DOHH2 (cell line): ENCODE measurements around the gene MFSD1.

Experiments used
- H3F3A ChIP-seq: fragments of 200-600 bp; sonication (generic), shearing (Covaris generic); 2 replicates; pipeline ENCODE4 v1.6.0; 2016; ENCODE audit warnings: antibody characterized with exemption, mild to moderate bottlenecking; ENCODE audit not compliant: control insufficient read depth, insufficient read depth
- H3K27ac ChIP-seq: fragments of 200-600 bp; sonication (generic); 2 replicates; pipeline ENCODE4 v1.5.1; 2014; ENCODE audit warnings: low read depth, mild to moderate bottlenecking, low read length, moderate library complexity
- H3K27me3 ChIP-seq: fragments of 200-600 bp; sonication (generic); 2 replicates; pipeline ENCODE4 v1.6.1; 2014; ENCODE audit warnings: mild to moderate bottlenecking, low read length, mixed read lengths; ENCODE audit not compliant: control insufficient read depth
- H3K36me3 ChIP-seq: fragments of 200-600 bp; sonication (generic); 2 replicates; pipeline ENCODE4 v1.6.1; 2014; ENCODE audit warnings: mild to moderate bottlenecking, low read length, moderate library complexity, mixed read lengths; ENCODE audit not compliant: control insufficient read depth
- H3K4me1 ChIP-seq: fragments of 200-600 bp; sonication (generic); 2 replicates; pipeline ENCODE4 v1.6.1; 2014; ENCODE audit warnings: mild to moderate bottlenecking, low read length, mixed read lengths; ENCODE audit not compliant: control insufficient read depth
- H3K4me2 ChIP-seq: fragments of 200-600 bp; sonication (generic); 2 replicates; pipeline ENCODE4 v1.6.0; 2014; ENCODE audit warnings: mild to moderate bottlenecking, low read length, moderate library complexity
- H3K4me3 ChIP-seq: fragments of 200-600 bp; sonication (generic); 2 replicates; pipeline ENCODE4 v1.5.1; 2014; ENCODE audit warnings: mild to moderate bottlenecking, low read length, mixed read lengths
- H3K79me2 ChIP-seq: fragments of 200-600 bp; sonication (generic); 2 replicates; pipeline ENCODE4 v1.6.1; 2014; ENCODE audit warnings: mild to moderate bottlenecking, low read length, mixed read lengths; ENCODE audit not compliant: control insufficient read depth
- H3K9me2 ChIP-seq: fragments of 200-600 bp; sonication (generic); replicated peaks from 2 replicates; pipeline ENCODE4 v1.6.1; 2014; ENCODE audit warnings: mild to moderate bottlenecking, low read length, mixed read lengths; ENCODE audit not compliant: control insufficient read depth
- H3K9me3 ChIP-seq: fragments of 200-600 bp; sonication (generic); 2 replicates; pipeline ENCODE4 v1.6.1; 2014; ENCODE audit warnings: antibody characterized with exemption, low read length, mixed read lengths; ENCODE audit not compliant: control insufficient read depth, insufficient read depth
- H4K20me1 ChIP-seq: fragments of 200-600 bp; sonication (generic); 2 replicates; pipeline ENCODE4 v1.6.0; 2014; ENCODE audit warnings: low read depth, mild to moderate bottlenecking, antibody characterized with exemption, low read length, moderate library complexity; ENCODE audit not compliant: control insufficient read depth, insufficient read depth
- EZH2phosphoT487 ChIP-seq: fragments of 200-600 bp; sonication (generic); IDR thresholded peaks from 2 replicates; pipeline ENCODE4 v1.6.1; 2017; ENCODE audit warnings: borderline replicate concordance, mild to moderate bottlenecking, antibody characterized with exemption, low read length, moderate library complexity, mixed read lengths
- TF ChIP-seq, protein P1 (sequence below): fragments of 200-600 bp; sonication (generic); IDR thresholded peaks from one replicate; pipeline ENCODE4 v1.5.1; 2014; ENCODE audit warnings: antibody characterized with exemption, mild to moderate bottlenecking, low read depth, low read length; ENCODE audit not compliant: poor library complexity, severe bottlenecking

MFSD1 gene

DNA sequence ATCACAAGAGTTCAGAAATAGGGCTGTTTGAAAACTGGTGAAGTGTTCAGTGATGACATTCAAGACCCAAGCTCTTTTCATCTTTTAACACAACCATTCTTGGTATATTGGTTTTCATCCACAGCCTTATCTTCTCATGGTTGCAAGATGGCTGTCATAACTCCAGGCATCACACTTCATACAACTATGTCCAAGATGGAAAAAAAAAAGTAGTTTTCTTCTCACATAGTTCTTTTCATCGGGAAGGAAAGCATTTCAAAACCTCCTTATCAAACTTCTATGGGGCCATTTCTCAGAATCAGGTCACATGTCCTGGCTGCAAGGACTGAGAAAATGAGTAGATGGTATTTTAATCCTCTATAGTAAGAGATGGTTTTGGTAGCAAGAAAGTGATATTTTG is 21.1 kb upstream of the MFSD1 start:
- no peak for TF ChIP-seq EZH2phosphoT487
- TF ChIP-seq, protein P1, sequence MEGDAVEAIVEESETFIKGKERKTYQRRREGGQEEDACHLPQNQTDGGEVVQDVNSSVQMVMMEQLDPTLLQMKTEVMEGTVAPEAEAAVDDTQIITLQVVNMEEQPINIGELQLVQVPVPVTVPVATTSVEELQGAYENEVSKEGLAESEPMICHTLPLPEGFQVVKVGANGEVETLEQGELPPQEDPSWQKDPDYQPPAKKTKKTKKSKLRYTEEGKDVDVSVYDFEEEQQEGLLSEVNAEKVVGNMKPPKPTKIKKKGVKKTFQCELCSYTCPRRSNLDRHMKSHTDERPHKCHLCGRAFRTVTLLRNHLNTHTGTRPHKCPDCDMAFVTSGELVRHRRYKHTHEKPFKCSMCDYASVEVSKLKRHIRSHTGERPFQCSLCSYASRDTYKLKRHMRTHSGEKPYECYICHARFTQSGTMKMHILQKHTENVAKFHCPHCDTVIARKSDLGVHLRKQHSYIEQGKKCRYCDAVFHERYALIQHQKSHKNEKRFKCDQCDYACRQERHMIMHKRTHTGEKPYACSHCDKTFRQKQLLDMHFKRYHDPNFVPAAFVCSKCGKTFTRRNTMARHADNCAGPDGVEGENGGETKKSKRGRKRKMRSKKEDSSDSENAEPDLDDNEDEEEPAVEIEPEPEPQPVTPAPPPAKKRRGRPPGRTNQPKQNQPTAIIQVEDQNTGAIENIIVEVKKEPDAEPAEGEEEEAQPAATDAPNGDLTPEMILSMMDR = no peak
- Histone ChIP-seq H3K4me2 (no peak overlapping the region), H3K27me3 (no peaks in the 10 kb centered on the region), H3K36me3 (no peaks in the 10 kb centered on the region), H4K20me1 (no peaks in the 10 kb centered on the region), H3K79me2 (no peaks in the 10 kb centered on the region), H3K9me3 (no peaks in the 10 kb centered on the region), H3F3A (no peaks in the 10 kb centered on the region), H3K4me1 (no peaks in the 10 kb centered on the region), H3K9me2 (no peaks in the 10 kb centered on the region), H3K4me3 (no peak overlapping the region), H3K27ac (no peak overlapping the region)

DNA sequence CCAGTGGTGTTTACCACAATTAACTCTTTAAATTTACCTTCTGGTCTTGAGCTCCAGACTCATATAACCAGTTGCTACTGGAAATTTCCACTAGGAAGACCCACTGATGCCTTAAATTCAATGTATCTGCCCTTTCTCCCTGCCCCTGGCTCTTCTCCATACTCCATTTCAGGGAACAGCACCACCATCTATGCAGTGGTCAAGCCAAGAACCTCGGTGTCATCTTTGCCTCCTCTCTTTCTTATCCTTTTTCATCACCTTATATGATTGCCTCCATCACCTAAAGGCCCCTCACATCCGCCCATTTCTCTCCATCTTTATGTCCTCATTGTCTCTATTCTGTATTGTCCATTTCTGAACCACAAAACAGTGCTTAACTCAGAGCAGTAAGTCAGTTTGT is 20.7 kb upstream of the MFSD1 start:
- Histone ChIP-seq H3K27ac (no peak overlapping the region), H3K4me2 (no peak overlapping the region)

DNA sequence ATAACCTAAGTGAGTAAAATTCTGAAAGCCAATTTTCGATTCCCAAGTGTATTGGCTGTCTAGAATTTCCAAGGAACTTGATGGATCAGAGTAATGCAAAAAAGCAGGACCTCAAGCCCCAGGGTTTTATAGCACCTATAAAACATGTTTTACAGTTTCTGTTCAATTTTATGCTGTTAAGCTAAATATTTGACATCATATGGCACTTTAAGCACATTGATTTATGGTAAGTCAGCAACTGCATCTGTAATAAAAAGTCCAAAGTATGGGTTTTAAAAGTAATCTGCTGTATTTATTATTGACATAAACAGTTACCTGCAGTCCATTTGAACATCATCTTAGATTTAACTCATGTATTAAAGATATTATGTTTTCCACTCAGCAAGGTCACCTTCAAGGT is 20.0 kb upstream of the MFSD1 start:
- TF ChIP-seq EZH2phosphoT487 = no peak
- TF ChIP-seq, protein P1 = no peak
- Histone ChIP-seq H3K27ac (no peak overlapping the region), H3K9me2 (no peaks in the 10 kb centered on the region), H3K36me3 (no peaks in the 10 kb centered on the region), H3K4me2 (no peak overlapping the region), H3K27me3 (no peaks in the 10 kb centered on the region), H3K79me2 (no peaks in the 10 kb centered on the region), H3F3A (no peaks in the 10 kb centered on the region), H3K4me3 (no peak overlapping the region), H3K9me3 (no peaks in the 10 kb centered on the region), H4K20me1 (no peaks in the 10 kb centered on the region), H3K4me1 (no peaks in the 10 kb centered on the region)

More for the DNA sequence above, 20.7 kb upstream of the MFSD1 start:
- Histone ChIP-seq H3K4me1 (no peaks in the 10 kb centered on the region), H3K27me3 (no peaks in the 10 kb centered on the region), H3K9me2 (no peaks in the 10 kb centered on the region), H3K9me3 (no peaks in the 10 kb centered on the region), H3K4me3 (no peak overlapping the region), H3K36me3 (no peaks in the 10 kb centered on the region), H3K79me2 (no peaks in the 10 kb centered on the region), H4K20me1 (no peaks in the 10 kb centered on the region), H3F3A (no peaks in the 10 kb centered on the region)
- TF ChIP-seq, protein P1 = no peak
- no peak for TF ChIP-seq EZH2phosphoT487
